ENCODE measurements around the gene RAB36. TPM values are rescaled to one million over a fixed set of nuclear protein-coding genes. Genes with fewer than 3 reads are reported as not detected.

The RAB36 gene
- total and polyA plus RNA-seq, 9 of the 15 experiments (the other 6 are each of a cell fraction or from before 2014, with no cell fraction given): 0.04 to 0.50 (median 0.08) TPM; not detected in 3

- no peak for TF ChIP-seq MAX (CRISPR knock-in tag; IDR thresholded peaks at IDR 0.05)
- no peak for TF ChIP-seq YY1 (IDR thresholded peaks at IDR 0.05; ENCODE audit: borderline replicate concordance in 1 of 3, control insufficient read depth in 1 of 3, extremely low read depth in 1 of 3, insufficient read depth in 3 of 3, insufficient read length in 1 of 3, insufficient replicate concordance in 2 of 3, low read depth in 1 of 3, low read length in 2 of 3)
- TF ChIP-seq TAF1 (IDR thresholded peaks at IDR 0.05; ENCODE audit: control insufficient read depth, extremely low read depth, insufficient read depth, low read length, severe bottlenecking): no peak
- no peak for TF ChIP-seq ZFX (CRISPR knock-in tag; IDR thresholded peaks at IDR 0.05)
- no peak for TF ChIP-seq SREBF1 (IDR thresholded peaks at IDR 0.05; ENCODE audit: borderline replicate concordance, low read depth, low read length)
- TF ChIP-seq MLX (CRISPR knock-in tag; conservative IDR thresholded peaks at IDR 0.05): peak in 1 of 2 experiments; percentile 90; a peak in 2 of 4 replicates
- TF ChIP-seq CBFA2T2 (conservative IDR thresholded peaks at IDR 0.05): no peak
- TF ChIP-seq SRSF1 (IDR thresholded peaks at IDR 0.05; ENCODE audit: low read depth, low read length): no peak
- TF ChIP-seq XRCC3 (IDR thresholded peaks at IDR 0.05): no peak
- TF ChIP-seq TAF7 (tag; IDR thresholded peaks at IDR 0.05): no peak
- no peak for TF ChIP-seq CREB5 (CRISPR knock-in tag; IDR thresholded peaks at IDR 0.05)
- no peak for TF ChIP-seq SAFB2 (IDR thresholded peaks at IDR 0.05; ENCODE audit: borderline replicate concordance, low read depth, low read length, severe bottlenecking)
- TF ChIP-seq HNRNPUL1 (IDR thresholded peaks at IDR 0.05; ENCODE audit: low read length): no peak
- no peak for TF ChIP-seq RFX7 (CRISPR knock-in tag; IDR thresholded peaks at IDR 0.05)
- TF ChIP-seq TOE1 (IDR thresholded peaks at IDR 0.05; ENCODE audit: borderline replicate concordance): no peak
- TF ChIP-seq TOE1 (CRISPR knock-in tag; IDR thresholded peaks at IDR 0.05; ENCODE audit: borderline replicate concordance, low read depth): no peak
- no peak for TF ChIP-seq ZNF79 (CRISPR knock-in tag; IDR thresholded peaks at IDR 0.05; ENCODE audit: low read depth)
- TF ChIP-seq ZZZ3 (IDR thresholded peaks at IDR 0.05): no peak
- 0 out of 2 replicates have a peak, but pooled peaks have one; percentile 35 for TF ChIP-seq E2F1 (CRISPR knock-in tag; IDR thresholded peaks at IDR 0.05)
- no peak for TF ChIP-seq HMGN3 (IDR thresholded peaks at IDR 0.05; ENCODE audit: borderline replicate concordance, extremely low read depth, insufficient read length, low read depth, low read length)
Observed at GRCh38 chr22:23130697-23131096, 14.6 kb upstream of the RAB36 start (continued).

All from K562 (cell line).